ENCODE results near the gene RFFL.

DNA sequence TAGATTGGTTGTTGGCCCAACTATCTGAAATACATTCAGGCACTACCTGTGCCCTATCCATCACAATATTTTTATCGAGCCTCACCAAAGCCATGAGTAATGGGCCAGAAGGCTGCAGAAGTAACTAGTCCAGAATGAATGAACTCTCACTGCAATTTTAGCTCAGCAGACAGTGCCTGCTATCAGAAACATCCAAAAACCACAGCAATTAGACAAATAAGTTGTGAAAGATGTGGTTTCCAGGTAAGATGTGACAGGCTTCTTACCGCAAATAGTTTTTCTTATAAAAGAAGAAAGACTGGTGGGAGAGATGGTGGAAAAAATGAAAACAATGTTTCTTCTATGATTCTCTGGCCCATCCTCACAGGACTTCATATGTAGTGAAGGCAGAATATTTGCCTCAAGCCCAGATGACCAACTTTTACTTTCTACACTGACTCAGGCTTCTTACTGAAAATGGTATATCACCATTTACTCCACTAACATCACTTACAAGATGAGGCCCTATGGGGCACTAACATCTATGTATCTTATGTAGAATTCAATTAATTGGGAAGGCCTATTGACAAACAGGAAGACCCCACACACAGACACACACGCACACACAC, 9.8 kb upstream of the RFFL start:
- TF ChIP-seq HOXB13 (CRISPR knock-in tag; IDR thresholded peaks at IDR 0.05; ENCODE audit: low read depth) (no peak), BHLHE40 (IDR thresholded peaks at IDR 0.05; ENCODE audit: low read depth, low read length) (no peak), RAD21 (conservative IDR thresholded peaks at IDR 0.05 in 1 of 2, IDR thresholded peaks at IDR 0.05 in 1 of 2) (no peak), GATA3 (IDR thresholded peaks at IDR 0.05; ENCODE audit: borderline replicate concordance) (no peak)
